Ectodermal cell (in vitro differentiated cells): ENCODE measurements around the gene ADCY1.

Source experiments
- H3K27ac ChIP-seq: 2 replicates; pipeline ENCODE4 v1.7.0; 2013; ENCODE audit warnings: mild to moderate bottlenecking, low read depth, low read length; ENCODE audit not compliant: insufficient read depth, poor library complexity, severe bottlenecking
- H3K27me3 ChIP-seq: 2 replicates; pipeline ENCODE4 v1.7.0; 2013; ENCODE audit warnings: mild to moderate bottlenecking, low read length; ENCODE audit not compliant: insufficient read depth, control insufficient read depth, poor library complexity, severe bottlenecking
- H3K36me3 ChIP-seq: one replicate; pipeline ENCODE4 v1.7.0; 2013; ENCODE audit warnings: low read length; ENCODE audit not compliant: control insufficient read depth, insufficient read depth
- H3K4me1 ChIP-seq: one replicate; pipeline ENCODE4 v1.7.0; 2013; ENCODE audit warnings: low read length; ENCODE audit not compliant: control insufficient read depth, insufficient read depth
- H3K4me3 ChIP-seq: 2 replicates; pipeline ENCODE4 v1.7.0; 2013; ENCODE audit warnings: low read depth, low read length, control low read depth; ENCODE audit not compliant: insufficient read depth
- H3K9me3 ChIP-seq: 2 replicates; pipeline ENCODE4 v1.7.0; 2013; ENCODE audit warnings: mild to moderate bottlenecking, low read length, moderate library complexity; ENCODE audit not compliant: control insufficient read depth
- WGBS, 2 experiments: methylation state at CpG; one replicate each; pipeline ENCODE4 v1.1.7; 2013; ENCODE audit warnings: missing lambda C conversion rate in 2 of 2; 5-methylcytosine and 5-hydroxymethylcytosine counted together

Gene ADCY1

GRCh38 chr7:45599851-45600706 is 25.9 kb downstream of the ADCY1 start:
- H3K9me3 ChIP-seq = no peaks in the 10 kb centered on the region
- WGBS, 2 experiments = 91 to 93% methylated on average over 10 of the region's 10 CpGs
- H3K4me1 ChIP-seq = no peaks in the 10 kb centered on the region
- no peaks in the 10 kb centered on the region for H3K27me3 ChIP-seq
- no peak overlapping the region for H3K27ac ChIP-seq
- H3K4me3 ChIP-seq = no peak overlapping the region
- H3K36me3 ChIP-seq = no peaks in the 10 kb centered on the region

GRCh38 chr7:45601094-45601493 is 26.9 kb downstream of the ADCY1 start:
- Histone ChIP-seq H3K27me3 (no peaks in the 10 kb centered on the region), H3K9me3 (no peaks in the 10 kb centered on the region), H3K27ac (no peak overlapping the region), H3K4me3 (no peak overlapping the region), H3K4me1 (no peaks in the 10 kb centered on the region), H3K36me3 (no peaks in the 10 kb centered on the region)
- WGBS, 2 experiments = 93 to 95% methylated on average over 4 of the region's 4 CpGs

- H3K9me3 ChIP-seq = no peaks in the 10 kb centered on the region
- H3K4me1 ChIP-seq = no peaks in the 10 kb centered on the region
- no peaks in the 10 kb centered on the region for H3K36me3 ChIP-seq
- no peak overlapping the region for H3K27ac ChIP-seq
- WGBS, 2 experiments = 92 to 94% methylated on average over 6 of the region's 6 CpGs
- H3K4me3 ChIP-seq = no peak overlapping the region
- no peaks in the 10 kb centered on the region for H3K27me3 ChIP-seq
These were observed 27.8 kb downstream of the ADCY1 start for GRCh38 chr7:45601816-45602540.

GRCh38 chr7:45606050-45606449 is 31.9 kb downstream of the ADCY1 start:
- no peaks in the 10 kb centered on the region for H3K27me3 ChIP-seq
- no peak overlapping the region for H3K27ac ChIP-seq
- WGBS, 2 experiments = 89 to 93% methylated on average over 1 of the region's 1 CpG
- H3K4me3 ChIP-seq = no peak overlapping the region
- peaks cover 4% of the 10 kb centered on the region for H3K4me1 ChIP-seq
- no peaks in the 10 kb centered on the region for H3K9me3 ChIP-seq
- H3K36me3 ChIP-seq = no peaks in the 10 kb centered on the region

GRCh38 chr7:45606931-45607330 is 32.8 kb downstream of the ADCY1 start:
- WGBS, 2 experiments = 95 to 96% methylated on average over 7 of the region's 7 CpGs

GRCh38 chr7:45609180-45609579 is 35.0 kb downstream of the ADCY1 start:
- Histone ChIP-seq H3K9me3 (no peaks in the 10 kb centered on the region), H3K36me3 (no peaks in the 10 kb centered on the region), H3K27me3 (no peaks in the 10 kb centered on the region), H3K4me1 (peaks cover 4% of the 10 kb centered on the region), H3K4me3 (no peak overlapping the region), H3K27ac (no peak overlapping the region)
- 90 to 92% methylated on average over 16 of the region's 16 CpGs for WGBS, 2 experiments

More at GRCh38 chr7:45606931-45607330, 32.8 kb downstream of the ADCY1 start:
- Histone ChIP-seq H3K9me3 (no peaks in the 10 kb centered on the region), H3K4me3 (no peak overlapping the region), H3K4me1 (peaks cover 4% of the 10 kb centered on the region), H3K27me3 (no peaks in the 10 kb centered on the region), H3K27ac (no peak overlapping the region), H3K36me3 (no peaks in the 10 kb centered on the region)

GRCh38 chr7:45610019-45610418 is 35.9 kb downstream of the ADCY1 start:
- Histone ChIP-seq H3K27me3 (no peaks in the 10 kb centered on the region), H3K4me3 (no peak overlapping the region), H3K36me3 (no peaks in the 10 kb centered on the region), H3K27ac (no peak overlapping the region), H3K4me1 (peaks cover 4% of the 10 kb centered on the region), H3K9me3 (no peaks in the 10 kb centered on the region)
- 91 to 94% methylated on average over 9 to 10 of the region's 10 CpGs for WGBS, 2 experiments

GRCh38 chr7:45610660-45611299 is 36.6 kb downstream of the ADCY1 start:
- Histone ChIP-seq H3K4me3 (no peak overlapping the region), H3K9me3 (no peaks in the 10 kb centered on the region), H3K36me3 (no peaks in the 10 kb centered on the region), H3K4me1 (peaks cover 4% of the 10 kb centered on the region), H3K27me3 (no peaks in the 10 kb centered on the region), H3K27ac (no peak overlapping the region)
- 73 to 80% methylated on average over 3 of the region's 3 CpGs for WGBS, 2 experiments

- no peaks in the 10 kb centered on the region for H3K36me3 ChIP-seq
- H3K9me3 ChIP-seq = no peaks in the 10 kb centered on the region
- H3K4me3 ChIP-seq = no peak overlapping the region
- WGBS, 2 experiments = 60 to 74% methylated on average over 3 of the region's 3 CpGs
- H3K27me3 ChIP-seq = no peaks in the 10 kb centered on the region
- H3K4me1 ChIP-seq = no peaks in the 10 kb centered on the region
- no peak overlapping the region for H3K27ac ChIP-seq
These were observed 43.0 kb downstream of the ADCY1 start for GRCh38 chr7:45617166-45617565.

GRCh38 chr7:45622058-45622457 is 47.9 kb downstream of the ADCY1 start:
- 82 to 86% methylated on average over 9 of the region's 9 CpGs for WGBS, 2 experiments
- Histone ChIP-seq H3K4me3 (no peak overlapping the region), H3K4me1 (no peaks in the 10 kb centered on the region), H3K36me3 (no peaks in the 10 kb centered on the region), H3K27ac (no peak overlapping the region), H3K27me3 (no peaks in the 10 kb centered on the region), H3K9me3 (no peaks in the 10 kb centered on the region)
